Type B pancreatic cell (in vitro differentiated cells): ENCODE measurements around the gene TAS1R1. TPM values are rescaled to one million over a fixed set of nuclear protein-coding genes. Genes with fewer than 3 reads are reported as not detected.

Source experiments
- DNase-seq: peaks from one replicate; pipeline ENCODE4 v3.0.0; 2021; ENCODE audit warnings: mixed read lengths; ENCODE audit not compliant: unreplicated experiment; ENCODE audit errors: extremely low spot score
- H3K27ac Mint-ChIP-seq: 2 replicates; pipeline ENCODE4 v1.8.0; 2021; ENCODE audit warnings: mild to moderate bottlenecking, mixed read lengths
- H3K27me3 Mint-ChIP-seq: 2 replicates; pipeline ENCODE4 v1.8.0; 2021; ENCODE audit warnings: mixed read lengths
- H3K36me3 Mint-ChIP-seq: 2 replicates; pipeline ENCODE4 v1.8.0; 2021; ENCODE audit warnings: mixed read lengths
- H3K4me1 Mint-ChIP-seq: one replicate; pipeline ENCODE4 v1.8.0; 2021; ENCODE audit warnings: mixed read lengths; ENCODE audit not compliant: unreplicated experiment
- H3K4me3 Mint-ChIP-seq: 2 replicates; pipeline ENCODE4 v1.8.0; 2021; ENCODE audit warnings: mild to moderate bottlenecking, mixed read lengths
- H3K9me3 Mint-ChIP-seq: 2 replicates; pipeline ENCODE4 v1.8.0; 2021; ENCODE audit warnings: mixed read lengths
- CTCF ChIP-seq: fragments of 200-600 bp; sonication (generic); conservative IDR thresholded peaks from 2 replicates; pipeline ENCODE4 v1.5.0; 2021; ENCODE audit warnings: antibody characterized with exemption, mild to moderate bottlenecking
- total RNA-seq: library from RNA; stranded (reverse); gene quantifications from 2 replicates; pipeline ENCODE4 v1.2.1, GENCODE V29; 2021; ENCODE audit warnings: low replicate concordance

Gene TAS1R1
- total RNA-seq, 1 donor from 2014 or later = not detected

- Mint-ChIP-seq H3K36me3 (no peaks in the 10 kb centered on the region), H3K4me1 (no peaks in the 10 kb centered on the region), H3K9me3 (no peaks in the 10 kb centered on the region), H3K27me3 (no peaks in the 10 kb centered on the region), H3K4me3 (no peak overlapping the region), H3K27ac (no peak overlapping the region)
- no peak for DNase-seq
- no peak for TF ChIP-seq CTCF
These were observed 33.9 kb downstream of the TAS1R1 start for GRCh38 chr1:6588893-6589520.

GRCh38 chr1:6590046-6590445 lies 34.9 kb downstream of the TAS1R1 start:
- H3K4me3 Mint-ChIP-seq = no peak overlapping the region
- H3K27ac Mint-ChIP-seq = no peak overlapping the region
- no peaks in the 10 kb centered on the region for H3K4me1 Mint-ChIP-seq
- DNase-seq = no peak
- H3K36me3 Mint-ChIP-seq = no peaks in the 10 kb centered on the region
- no peaks in the 10 kb centered on the region for H3K27me3 Mint-ChIP-seq
- TF ChIP-seq CTCF = no peak
- H3K9me3 Mint-ChIP-seq = no peaks in the 10 kb centered on the region

- no peak for TF ChIP-seq CTCF
- no peak overlapping the region for H3K4me3 Mint-ChIP-seq
- no peaks in the 10 kb centered on the region for H3K9me3 Mint-ChIP-seq
- no peak overlapping the region for H3K27ac Mint-ChIP-seq
- DNase-seq = no peak
- H3K4me1 Mint-ChIP-seq = peaks cover 2% of the 10 kb centered on the region
- no peaks in the 10 kb centered on the region for H3K36me3 Mint-ChIP-seq
- H3K27me3 Mint-ChIP-seq = no peaks in the 10 kb centered on the region
These were observed 36.1 kb downstream of the TAS1R1 start for GRCh38 chr1:6591222-6591621.

- H3K4me1 Mint-ChIP-seq = peaks cover 5% of the 10 kb centered on the region
- no peaks in the 10 kb centered on the region for H3K27me3 Mint-ChIP-seq
- TF ChIP-seq CTCF = no peak
- H3K4me3 Mint-ChIP-seq = no peak overlapping the region
- H3K27ac Mint-ChIP-seq = no peak overlapping the region
- H3K36me3 Mint-ChIP-seq = no peaks in the 10 kb centered on the region
- H3K9me3 Mint-ChIP-seq = no peaks in the 10 kb centered on the region
- DNase-seq = no peak
These were observed 36.5 kb downstream of the TAS1R1 start for GRCh38 chr1:6591644-6592043.

GRCh38 chr1:6592441-6592840 lies 37.3 kb downstream of the TAS1R1 start:
- H3K9me3 Mint-ChIP-seq = no peaks in the 10 kb centered on the region
- H3K27ac Mint-ChIP-seq = no peak overlapping the region
- peaks cover 5% of the 10 kb centered on the region for H3K4me1 Mint-ChIP-seq
- no peak for DNase-seq
- no peaks in the 10 kb centered on the region for H3K27me3 Mint-ChIP-seq
- H3K36me3 Mint-ChIP-seq = no peaks in the 10 kb centered on the region
- TF ChIP-seq CTCF = no peak
- H3K4me3 Mint-ChIP-seq = no peak overlapping the region
